Measurements from ENCODE around the gene RASAL2. TPM values are rescaled to one million over a fixed set of nuclear protein-coding genes. Genes with fewer than 3 reads are reported as not detected.

RASAL2 gene
- total RNA-seq, 1 donor from 2014 or later = 12.4 TPM

DNA sequence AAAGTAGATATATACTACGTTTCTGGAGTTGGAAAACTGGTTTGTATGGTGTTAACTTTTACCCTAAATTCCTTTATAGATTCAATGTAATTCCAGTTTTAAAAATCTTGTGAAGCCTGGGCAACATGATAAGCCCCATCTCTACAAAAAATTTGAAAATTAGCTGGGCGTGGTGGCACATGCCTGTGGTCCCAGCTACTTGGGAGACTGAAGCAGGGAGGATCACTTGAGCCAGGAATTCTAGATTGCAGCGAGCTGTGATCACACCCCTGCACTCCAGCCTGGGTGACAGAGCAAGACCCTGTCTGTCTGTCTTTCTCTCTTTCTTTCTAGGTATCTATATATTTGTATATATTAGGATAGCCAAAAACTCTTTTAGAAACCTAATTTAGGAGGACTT is 260.9 kb downstream of the RASAL2 start:
- DNase-seq (ENCODE audit: low read depth) (no peak), FAIRE-seq (no peak)
- Histone ChIP-seq H3K36me3 (ENCODE audit: control insufficient read depth, insufficient read depth, low read length) (no peaks in the 10 kb centered on the region), H3K27me3 (ENCODE audit: control insufficient read depth, insufficient read depth, low read length) (no peaks in the 10 kb centered on the region), H3K4me3 (ENCODE audit: low read depth, low read length) (no peak overlapping the region)
- TF ChIP-seq, protein P1, sequence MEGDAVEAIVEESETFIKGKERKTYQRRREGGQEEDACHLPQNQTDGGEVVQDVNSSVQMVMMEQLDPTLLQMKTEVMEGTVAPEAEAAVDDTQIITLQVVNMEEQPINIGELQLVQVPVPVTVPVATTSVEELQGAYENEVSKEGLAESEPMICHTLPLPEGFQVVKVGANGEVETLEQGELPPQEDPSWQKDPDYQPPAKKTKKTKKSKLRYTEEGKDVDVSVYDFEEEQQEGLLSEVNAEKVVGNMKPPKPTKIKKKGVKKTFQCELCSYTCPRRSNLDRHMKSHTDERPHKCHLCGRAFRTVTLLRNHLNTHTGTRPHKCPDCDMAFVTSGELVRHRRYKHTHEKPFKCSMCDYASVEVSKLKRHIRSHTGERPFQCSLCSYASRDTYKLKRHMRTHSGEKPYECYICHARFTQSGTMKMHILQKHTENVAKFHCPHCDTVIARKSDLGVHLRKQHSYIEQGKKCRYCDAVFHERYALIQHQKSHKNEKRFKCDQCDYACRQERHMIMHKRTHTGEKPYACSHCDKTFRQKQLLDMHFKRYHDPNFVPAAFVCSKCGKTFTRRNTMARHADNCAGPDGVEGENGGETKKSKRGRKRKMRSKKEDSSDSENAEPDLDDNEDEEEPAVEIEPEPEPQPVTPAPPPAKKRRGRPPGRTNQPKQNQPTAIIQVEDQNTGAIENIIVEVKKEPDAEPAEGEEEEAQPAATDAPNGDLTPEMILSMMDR (IDR thresholded peaks at IDR 0.05; ENCODE audit: insufficient read depth, low read length, severe bottlenecking) = no peak

DNA sequence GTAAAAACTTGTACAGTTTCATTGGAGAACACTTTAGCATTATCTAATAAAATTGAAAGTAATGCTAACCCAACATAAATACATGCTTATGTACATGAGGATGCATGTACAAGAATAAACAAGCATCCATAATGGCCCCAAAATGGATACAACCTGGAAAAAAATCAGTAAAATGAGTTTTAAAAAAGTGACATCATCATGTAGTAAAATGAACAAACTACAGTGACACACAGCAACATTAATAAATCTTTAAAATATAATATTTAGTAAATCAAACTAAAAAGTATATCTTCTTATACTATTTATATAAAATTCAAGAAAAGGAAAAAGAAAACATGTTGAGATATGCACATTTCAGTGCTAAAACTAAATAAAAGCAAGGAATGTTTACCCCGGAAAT is 262.4 kb downstream of the RASAL2 start:
- Histone ChIP-seq H3K4me3 (ENCODE audit: low read depth, low read length) (no peak overlapping the region), H3K36me3 (ENCODE audit: control insufficient read depth, insufficient read depth, low read length) (no peaks in the 10 kb centered on the region), H3K27me3 (ENCODE audit: control insufficient read depth, insufficient read depth, low read length) (no peaks in the 10 kb centered on the region)
- TF ChIP-seq, protein P1 (IDR thresholded peaks at IDR 0.05; ENCODE audit: insufficient read depth, low read length, severe bottlenecking) = no peak
- DNase-seq (ENCODE audit: low read depth) = no peak
- FAIRE-seq = no peak

DNA sequence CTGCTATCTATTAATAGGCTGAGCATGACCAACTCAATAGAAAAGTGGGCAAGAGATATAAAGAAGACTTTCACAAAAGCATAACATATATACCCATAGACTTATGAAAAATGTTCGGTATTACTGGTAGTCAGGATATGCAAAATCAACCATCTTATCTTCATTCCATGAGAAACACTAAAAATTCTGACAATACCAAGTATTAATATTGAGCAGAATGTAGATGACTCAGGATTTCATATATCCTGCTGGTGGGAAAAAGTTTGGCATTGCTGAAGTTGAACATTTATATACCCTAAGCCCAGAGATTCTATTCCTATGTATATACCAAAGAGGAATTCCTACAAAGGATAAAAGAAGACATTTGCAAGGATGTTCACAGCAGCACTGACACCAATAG is 264.6 kb downstream of the RASAL2 start:
- Histone ChIP-seq H3K36me3 (ENCODE audit: control insufficient read depth, insufficient read depth, low read length) (no peaks in the 10 kb centered on the region), H3K27me3 (ENCODE audit: control insufficient read depth, insufficient read depth, low read length) (no peaks in the 10 kb centered on the region), H3K4me3 (ENCODE audit: low read depth, low read length) (no peak overlapping the region)
- TF ChIP-seq, protein P1 (IDR thresholded peaks at IDR 0.05; ENCODE audit: insufficient read depth, low read length, severe bottlenecking) = no peak
- FAIRE-seq (no peak), DNase-seq (ENCODE audit: low read depth) (no peak)

DNA sequence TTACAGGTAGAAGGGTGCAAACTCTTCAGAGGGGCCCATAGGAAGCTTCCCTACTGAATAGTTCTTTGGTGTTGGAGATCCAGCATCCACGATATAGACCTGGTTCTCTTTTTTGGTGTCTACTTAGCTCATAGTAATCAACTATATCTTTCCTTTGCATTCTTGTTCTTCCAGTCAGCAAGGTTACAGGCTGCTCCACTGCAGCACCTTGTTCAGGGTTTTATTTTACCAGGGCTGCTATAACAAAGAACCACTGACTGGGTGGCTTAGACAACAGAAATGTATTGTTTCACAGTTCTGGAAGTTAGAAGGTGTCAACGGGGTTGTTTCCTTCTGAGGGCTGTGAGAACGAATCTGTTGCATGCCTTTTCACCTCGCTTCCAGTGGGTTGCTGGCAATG is 266.5 kb downstream of the RASAL2 start:
- Histone ChIP-seq H3K4me3 (ENCODE audit: low read depth, low read length) (no peak overlapping the region), H3K36me3 (ENCODE audit: control insufficient read depth, insufficient read depth, low read length) (no peaks in the 10 kb centered on the region), H3K27me3 (ENCODE audit: control insufficient read depth, insufficient read depth, low read length) (no peaks in the 10 kb centered on the region)
- FAIRE-seq = no peak
- TF ChIP-seq, protein P1 (IDR thresholded peaks at IDR 0.05; ENCODE audit: insufficient read depth, low read length, severe bottlenecking) = no peak
- DNase-seq (ENCODE audit: low read depth) = no peak

DNA sequence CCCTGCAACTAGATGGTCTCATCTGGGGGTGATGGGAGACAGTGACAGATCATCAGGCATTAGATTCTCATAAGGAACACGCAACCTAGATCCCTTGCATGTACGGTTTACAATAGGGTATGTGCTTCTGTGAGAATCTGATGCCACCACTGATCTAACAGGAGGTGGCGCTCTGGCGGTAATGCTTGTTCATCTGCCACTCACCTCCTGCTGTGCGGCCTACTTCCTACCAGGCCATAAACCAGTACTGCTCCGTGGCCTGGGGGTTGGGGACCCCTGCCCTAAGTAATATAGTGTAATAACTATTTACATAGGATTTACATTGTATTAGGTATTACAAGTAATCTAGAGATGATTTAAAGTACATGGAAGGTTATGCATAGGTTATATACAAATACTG is 267.9 kb downstream of the RASAL2 start:
- Histone ChIP-seq H3K36me3 (ENCODE audit: control insufficient read depth, insufficient read depth, low read length) (no peaks in the 10 kb centered on the region), H3K4me3 (ENCODE audit: low read depth, low read length) (no peak overlapping the region), H3K27me3 (ENCODE audit: control insufficient read depth, insufficient read depth, low read length) (no peaks in the 10 kb centered on the region)
- TF ChIP-seq, protein P1 (IDR thresholded peaks at IDR 0.05; ENCODE audit: insufficient read depth, low read length, severe bottlenecking) = no peak
- no peak for FAIRE-seq
- DNase-seq (ENCODE audit: low read depth) = no peak

DNA sequence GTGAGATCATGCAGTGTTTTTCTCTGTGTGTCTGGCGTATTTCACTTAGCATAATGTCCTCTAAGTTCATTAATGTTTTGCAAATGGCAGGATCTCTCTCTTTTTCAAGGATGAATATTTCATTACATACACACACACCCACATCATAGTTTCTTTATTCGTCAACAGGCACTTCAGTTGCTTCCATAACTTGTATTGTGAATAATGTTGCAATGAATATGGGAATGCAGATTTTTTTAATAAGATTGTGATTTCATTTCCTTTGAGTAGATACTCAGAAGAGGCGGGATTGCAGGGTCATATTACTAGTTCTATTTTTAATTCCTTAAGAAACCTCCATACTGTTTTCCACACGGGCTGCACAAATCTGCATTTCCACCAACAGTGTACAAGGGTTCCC is 268.8 kb downstream of the RASAL2 start:
- no peak for FAIRE-seq
- no peaks in the 10 kb centered on the region for H3K36me3 ChIP-seq (ENCODE audit: control insufficient read depth, insufficient read depth, low read length)
- H3K27me3 ChIP-seq (ENCODE audit: control insufficient read depth, insufficient read depth, low read length) = no peaks in the 10 kb centered on the region
- no peak overlapping the region for H3K4me3 ChIP-seq (ENCODE audit: low read depth, low read length)
- peak; percentile 78 for DNase-seq (ENCODE audit: low read depth)
- TF ChIP-seq, protein P1 (IDR thresholded peaks at IDR 0.05; ENCODE audit: insufficient read depth, low read length, severe bottlenecking) = no peak
